ENCODE measurements around the gene SLC11A2. TPM values are rescaled to one million over a fixed set of nuclear protein-coding genes. Genes with fewer than 3 reads are reported as not detected.

Gene SLC11A2
- total and polyA plus RNA-seq, 9 of the 15 experiments (the other 6 are each of a cell fraction or from before 2014, with no cell fraction given): 21.1 to 54.0 (median 32.9) TPM

DNA sequence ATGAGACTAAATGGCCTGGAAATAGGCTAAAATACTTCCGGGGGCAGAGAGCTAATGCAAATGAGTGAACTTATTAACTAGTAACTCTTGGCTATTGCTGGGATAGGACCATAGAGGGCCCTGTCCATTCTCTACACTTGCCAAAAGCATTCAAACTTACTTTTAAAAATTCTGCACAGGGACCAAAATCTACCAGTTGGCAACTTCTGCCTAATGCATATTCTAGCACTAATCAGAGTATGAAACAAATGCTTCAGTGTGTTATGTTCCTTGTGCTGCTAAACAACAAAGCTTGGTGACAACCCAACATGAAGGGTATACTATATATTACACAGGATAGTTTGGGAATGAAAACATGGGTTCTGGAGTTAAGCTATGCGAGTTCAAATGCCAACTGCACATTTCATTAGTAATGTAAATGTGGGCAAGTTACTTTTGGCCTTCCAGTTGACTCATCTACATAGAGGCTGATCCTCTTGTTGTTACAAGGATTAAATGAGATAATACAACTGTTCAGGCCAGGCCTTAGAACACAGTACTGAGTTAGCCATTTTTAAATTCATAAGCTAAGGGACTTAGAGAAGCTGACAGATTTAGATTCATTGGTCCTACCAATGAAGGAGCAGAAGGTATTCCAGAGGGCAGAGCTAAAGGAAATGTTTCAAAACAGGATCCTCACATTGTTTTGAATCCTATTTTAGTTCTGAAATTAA, 41.4 kb downstream of the SLC11A2 start:
- in situ Hi-C loops (cut with MboI) (no loop called here), intact Hi-C loops (cut with micrococcal nuclease) (loop anchor here (5.0 kb wide), 1 partner anchor 368 kb away; no protein-coding TSS in a partner anchor)
- Histone ChIP-seq H2AFZ (ENCODE audit: low read depth, low read length) (no peak overlapping the region), H3K9ac (ENCODE audit: insufficient read depth in 1 of 2, low read depth in 2 of 2, low read length in 2 of 2) (no peak overlapping the region), H3K27ac (ENCODE audit: extremely low read depth, low read depth, low read length) (no peak overlapping the region), H3K79me2 (ENCODE audit: control insufficient read depth, insufficient read depth, low read length) (no peaks in the 10 kb centered on the region), H4K20me1 (replicated peaks; ENCODE audit: control insufficient read depth, insufficient read depth, low read length) (no peaks in the 10 kb centered on the region), H3K36me3 (ENCODE audit: control insufficient read depth, insufficient read depth, low read length) (peaks cover 40% of the 10 kb centered on the region), H3K9me1 (ENCODE audit: control insufficient read depth, insufficient read depth, low read length) (no peaks in the 10 kb centered on the region), H3K4me2 (ENCODE audit: insufficient read depth, low read length) (no peak overlapping the region), H3K4me1 (replicated peaks in 1 of 2; ENCODE audit: control insufficient read depth in 2 of 2, insufficient read depth in 2 of 2, low read length in 2 of 2) (no peaks in the 10 kb centered on the region), H3K9me3 (replicated peaks; ENCODE audit: control insufficient read depth, insufficient read depth, low read depth, low read length) (no peaks in the 10 kb centered on the region), H3K4me3 (no peak overlapping the region), H3K27me3 (ENCODE audit: control insufficient read depth in 2 of 2, insufficient read depth in 2 of 2, low read length in 2 of 2) (no peaks in the 10 kb centered on the region)
- ATAC-seq (no peak), FAIRE-seq (no peak), DNase-seq (ENCODE audit: extremely low read depth in 1 of 4, low spot score in 3 of 4) (no peak)
- 42% methylated on average over 2 of the region's 2 CpGs for WGBS (ENCODE audit: insufficient coverage, low coverage, missing lambda C conversion rate)
- TF ChIP-seq SMAD4 (CRISPR knock-in tag; conservative IDR thresholded peaks at IDR 0.05) (no peak), CAMTA2 (CRISPR knock-in tag; conservative IDR thresholded peaks at IDR 0.05) (no peak), FOXM1 (IDR thresholded peaks at IDR 0.05; ENCODE audit: low read depth) (no peak), FOXM1 (CRISPR knock-in tag; IDR thresholded peaks at IDR 0.05; ENCODE audit: low read depth) (no peak), E2F3 (CRISPR knock-in tag; IDR thresholded peaks at IDR 0.05) (no peak), SRSF3 (IDR thresholded peaks at IDR 0.05; ENCODE audit: insufficient read depth, low read length) (no peak), NR2F6 (CRISPR knock-in tag; IDR thresholded peaks at IDR 0.05) (no peak), ZNF431 (CRISPR knock-in tag; IDR thresholded peaks at IDR 0.05) (no peak), BDP1 (IDR thresholded peaks at IDR 0.05; ENCODE audit: insufficient read depth, insufficient read length) (no peak), MBD2 (IDR thresholded peaks at IDR 0.05; ENCODE audit: borderline replicate concordance, low read depth) (no peak)
- POLR2A ChIA-PET: interaction anchor here (0.5 to 1.6 kb wide), 6 partner anchors 25 to 1689 kb away, joined by 3 to 6 read pairs (median 3); no protein-coding TSS in a partner anchor
- BruUV-seq (replicated peaks): no TSS peak
- CTCF ChIA-PET (ENCODE audit: low intra/inter-chr PET ratio): interaction anchor here (3.1 kb wide), 1 partner anchor 158 kb away, joined by 33 read pairs; no protein-coding TSS in a partner anchor
